Measurements from ENCODE around the gene SET. TPM values are rescaled to one million over a fixed set of nuclear protein-coding genes. Genes with fewer than 3 reads are reported as not detected.

The SET gene
- total RNA-seq, 1 experiment from 2014 or later = 563 TPM

DNA sequence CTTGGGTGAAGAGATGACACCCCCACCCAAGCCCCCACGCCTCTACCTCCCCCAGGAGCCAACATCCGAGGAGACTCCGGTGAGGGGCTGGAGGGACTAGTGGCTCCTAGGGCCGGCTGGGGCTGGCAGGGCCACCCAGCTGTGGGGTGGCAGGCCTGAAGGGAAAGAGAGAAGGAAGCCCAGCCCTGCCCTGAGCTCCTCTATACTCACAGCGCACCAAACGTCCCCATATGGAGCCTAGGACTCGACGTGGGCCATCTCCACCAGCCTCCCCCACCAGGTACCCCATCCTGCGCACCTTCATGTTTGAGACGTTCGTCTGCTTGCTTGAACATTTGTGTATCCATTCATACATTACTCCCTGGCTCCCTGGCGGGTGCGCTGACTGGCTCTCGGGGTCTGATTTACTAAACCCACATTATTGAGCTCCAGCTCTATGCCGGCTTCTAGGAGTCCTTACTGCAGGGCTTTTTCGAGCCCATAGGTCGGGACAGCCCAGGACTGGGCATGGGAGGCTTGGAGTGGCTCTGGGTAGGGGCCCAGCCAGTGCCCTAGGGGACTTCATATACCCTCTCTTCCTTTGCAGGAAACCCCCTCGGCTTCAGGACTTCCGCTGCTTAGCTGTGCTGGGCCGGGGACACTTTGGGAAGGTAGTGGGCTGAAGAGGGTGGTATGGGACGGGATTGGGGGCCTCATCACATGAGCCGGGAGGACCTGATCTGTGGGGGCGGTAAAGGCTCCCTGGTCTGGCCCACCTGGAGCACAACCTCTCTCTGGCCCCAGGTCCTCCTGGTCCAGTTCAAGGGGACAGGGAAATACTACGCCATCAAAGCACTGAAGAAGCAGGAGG lies 25.8 kb downstream of the SET start:
- Mint-ChIP-seq H3K4me3 (ENCODE audit: unreplicated experiment) (no peak overlapping the region), H3K27me3 (ENCODE audit: insufficient read depth, unreplicated experiment) (no peaks in the 10 kb centered on the region), H3K9me3 (ENCODE audit: unreplicated experiment) (no peaks in the 10 kb centered on the region), H3K4me1 (ENCODE audit: insufficient read depth, unreplicated experiment) (peaks cover 5% of the 10 kb centered on the region), H3K27ac (ENCODE audit: low read depth, unreplicated experiment) (no peak overlapping the region), H3K36me3 (ENCODE audit: insufficient read depth, unreplicated experiment) (no peaks in the 10 kb centered on the region)
- ChIA-PET POLR2A (no interaction called here), CTCF (interaction anchor here (0.6 kb wide), 2 partner anchors 51 to 334 kb away, joined by 3 to 4 read pairs; no protein-coding TSS in a partner anchor)
- no peak for TF ChIP-seq CTCF (IDR thresholded peaks at IDR 0.05; ENCODE audit: unreplicated experiment)
- no TSS peak for BruUV-seq (replicated peaks)
- intact Hi-C loops (cut with micrococcal nuclease) = no loop called here
- no peak for DNase-seq (ENCODE audit: unreplicated experiment)

DNA sequence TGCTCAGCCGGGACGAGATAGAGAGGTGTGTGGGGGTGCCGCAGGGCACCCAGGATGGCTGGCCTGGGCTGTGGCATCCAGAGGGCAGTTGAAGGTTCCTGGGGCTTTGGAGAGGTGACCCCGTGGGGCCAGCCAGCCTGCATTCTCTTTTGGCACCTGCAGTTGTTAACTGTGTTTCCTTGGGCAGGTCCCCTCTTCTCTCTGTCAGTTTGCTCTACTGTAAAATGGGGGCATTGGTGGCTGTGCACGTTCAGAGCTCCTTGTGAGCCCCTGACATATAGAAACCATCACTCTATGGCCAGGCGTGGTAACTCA lies 26.4 kb downstream of the SET start:
- no peak for DNase-seq (ENCODE audit: unreplicated experiment)
- peaks cover 5% of the 10 kb centered on the region for H3K4me1 Mint-ChIP-seq (ENCODE audit: insufficient read depth, unreplicated experiment)
- BruUV-seq (replicated peaks) = no TSS peak
- no peak overlapping the region for H3K4me3 Mint-ChIP-seq (ENCODE audit: unreplicated experiment)
- no peaks in the 10 kb centered on the region for H3K9me3 Mint-ChIP-seq (ENCODE audit: unreplicated experiment)
- POLR2A ChIA-PET = no interaction called here
- CTCF ChIA-PET = interaction anchor here (0.7 kb wide), 1 partner anchor 23 kb away, joined by 3 read pairs; no protein-coding TSS in a partner anchor
- H3K27me3 Mint-ChIP-seq (ENCODE audit: insufficient read depth, unreplicated experiment) = no peaks in the 10 kb centered on the region
- no peaks in the 10 kb centered on the region for H3K36me3 Mint-ChIP-seq (ENCODE audit: insufficient read depth, unreplicated experiment)
- no peak overlapping the region for H3K27ac Mint-ChIP-seq (ENCODE audit: low read depth, unreplicated experiment)
- no peak for TF ChIP-seq CTCF (IDR thresholded peaks at IDR 0.05; ENCODE audit: unreplicated experiment)
- intact Hi-C loops (cut with micrococcal nuclease) = no loop called here

DNA sequence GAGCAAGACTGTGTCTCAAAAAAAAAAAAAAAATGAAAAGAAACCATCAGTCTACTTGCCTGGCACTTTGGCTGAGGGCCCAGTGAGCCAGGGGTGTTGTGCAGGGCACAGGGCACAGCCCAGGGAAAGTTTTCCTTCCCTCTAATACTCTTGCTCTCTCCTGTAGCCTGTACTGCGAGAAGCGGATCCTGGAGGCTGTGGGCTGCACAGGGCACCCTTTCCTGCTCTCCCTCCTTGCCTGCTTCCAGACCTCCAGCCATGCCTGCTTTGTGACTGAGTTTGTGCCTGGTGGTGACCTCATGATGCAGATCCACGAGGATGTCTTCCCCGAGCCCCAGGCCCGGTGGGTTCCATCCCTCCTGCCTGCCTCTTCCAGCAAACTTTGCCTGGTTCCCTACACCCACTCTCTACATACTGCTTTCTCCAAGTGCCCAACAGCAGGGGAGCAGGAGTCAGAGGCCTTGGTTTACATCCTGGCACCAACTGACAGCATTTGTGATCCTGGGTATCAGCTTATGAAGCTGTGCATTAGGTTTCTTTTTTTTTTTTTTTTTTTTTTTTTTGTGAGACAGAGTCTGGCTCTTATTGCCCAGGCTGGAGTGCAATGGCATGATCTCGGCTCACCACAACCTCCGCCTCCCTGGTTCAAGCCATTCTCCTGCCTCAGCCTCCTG lies 27.7 kb downstream of the SET start:
- Mint-ChIP-seq H3K4me3 (ENCODE audit: unreplicated experiment) (no peak overlapping the region), H3K4me1 (ENCODE audit: insufficient read depth, unreplicated experiment) (peaks cover 9% of the 10 kb centered on the region), H3K27ac (ENCODE audit: low read depth, unreplicated experiment) (no peak overlapping the region), H3K36me3 (ENCODE audit: insufficient read depth, unreplicated experiment) (no peaks in the 10 kb centered on the region), H3K9me3 (ENCODE audit: unreplicated experiment) (no peaks in the 10 kb centered on the region), H3K27me3 (ENCODE audit: insufficient read depth, unreplicated experiment) (no peaks in the 10 kb centered on the region)
- intact Hi-C loops (cut with micrococcal nuclease) = no loop called here
- ChIA-PET CTCF (interaction anchor here (0.6 to 1.2 kb wide), 3 partner anchors 16 to 395 kb away, joined by 3 to 6 read pairs (median 3); no protein-coding TSS in a partner anchor), POLR2A (interaction anchor here (0.6 to 1.4 kb wide), 2 partner anchors 26 to 164 kb away, joined by 3 to 7 read pairs; no protein-coding TSS in a partner anchor)
- DNase-seq (ENCODE audit: unreplicated experiment) = no peak
- no TSS peak for BruUV-seq (replicated peaks)
- no peak for TF ChIP-seq CTCF (IDR thresholded peaks at IDR 0.05; ENCODE audit: unreplicated experiment)

DNA sequence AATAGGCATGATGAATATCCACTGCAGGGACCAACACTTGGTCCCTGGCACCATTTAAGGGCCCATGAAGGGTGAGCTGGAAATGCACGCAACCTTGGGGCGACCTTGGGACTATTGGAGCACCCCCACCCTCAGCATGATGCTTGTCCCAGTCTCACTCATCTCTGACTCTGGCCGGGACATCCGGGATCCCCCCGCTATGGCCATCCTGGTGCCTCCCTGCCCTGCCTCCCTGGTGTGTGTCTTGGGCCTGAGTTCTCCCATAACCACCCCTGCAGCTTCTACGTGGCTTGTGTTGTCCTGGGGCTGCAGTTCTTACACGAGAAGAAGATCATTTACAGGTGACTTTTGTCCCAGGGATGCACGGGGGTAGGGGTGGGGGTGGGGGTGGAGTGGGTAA lies 29.0 kb downstream of the SET start:
- no peak for DNase-seq (ENCODE audit: unreplicated experiment)
- H3K27me3 Mint-ChIP-seq (ENCODE audit: insufficient read depth, unreplicated experiment) = no peaks in the 10 kb centered on the region
- no peak for TF ChIP-seq CTCF (IDR thresholded peaks at IDR 0.05; ENCODE audit: unreplicated experiment)
- H3K36me3 Mint-ChIP-seq (ENCODE audit: insufficient read depth, unreplicated experiment) = no peaks in the 10 kb centered on the region
- no peaks in the 10 kb centered on the region for H3K9me3 Mint-ChIP-seq (ENCODE audit: unreplicated experiment)
- intact Hi-C loops (cut with micrococcal nuclease) = no loop called here
- BruUV-seq (replicated peaks) = no TSS peak
- POLR2A ChIA-PET = interaction anchor here (1.4 to 1.8 kb wide), 2 partner anchors 27 to 83 kb away, joined by 7 to 12 read pairs; no protein-coding TSS in a partner anchor
- peaks cover 20% of the 10 kb centered on the region for H3K4me1 Mint-ChIP-seq (ENCODE audit: insufficient read depth, unreplicated experiment)
- H3K4me3 Mint-ChIP-seq (ENCODE audit: unreplicated experiment) = no peak overlapping the region
- no peak overlapping the region for H3K27ac Mint-ChIP-seq (ENCODE audit: low read depth, unreplicated experiment)
- CTCF ChIA-PET = no interaction called here
